ENCODE results near the gene MMP15. TPM values are rescaled to one million over a fixed set of nuclear protein-coding genes. Genes with fewer than 3 reads are reported as not detected.
"Not testable (repeated sequence)": the region's sequence is repeated elsewhere in the genome, so short reads cannot be mapped to it uniquely, and the experiment has no call there.

MMP15 gene
- total RNA-seq, 1 donor from 2014 or later: 15.4 TPM

DNA sequence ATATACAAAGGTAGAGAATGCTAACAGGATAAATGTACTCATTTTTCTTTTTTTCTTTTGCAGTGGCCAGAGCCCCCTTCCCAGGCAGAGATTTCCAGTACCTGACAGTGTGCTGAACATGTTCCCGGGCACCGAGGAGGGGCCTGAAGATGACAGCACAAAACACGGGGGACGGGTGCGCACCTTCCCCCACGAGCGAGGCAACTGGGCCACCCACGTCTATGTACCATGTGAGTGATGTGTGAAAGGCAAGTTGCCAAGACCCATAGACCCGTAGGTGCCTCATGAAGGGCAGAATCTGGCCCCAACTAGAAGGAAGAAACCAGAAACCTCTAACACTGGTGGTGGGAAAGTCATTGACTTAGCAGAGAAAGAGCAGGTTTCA lies 23.1 kb upstream of the MMP15 start:
- Histone ChIP-seq H2AFZ (ENCODE audit: low read depth, low read length) (no peak overlapping the region), H3K4me3 (ENCODE audit: insufficient read depth, low read depth, low read length) (no peak overlapping the region), H3K4me2 (ENCODE audit: low read length) (peak overlapping the region; percentile 99), H3K27me3 (ENCODE audit: insufficient read depth, low read length) (no peaks in the 10 kb centered on the region), H3K27ac (ENCODE audit: low read depth, low read length) (no peak overlapping the region), H3K36me3 (ENCODE audit: insufficient read depth, low read length) (peaks cover 4% of the 10 kb centered on the region), H3K9ac (ENCODE audit: low read length) (no peak overlapping the region), H3K4me1 (ENCODE audit: insufficient read depth, low read length) (peaks cover 29% of the 10 kb centered on the region), H3K79me2 (ENCODE audit: insufficient read depth, low read length) (peaks cover 28% of the 10 kb centered on the region), H4K20me1 (ENCODE audit: insufficient read depth, low read length) (peaks cover 41% of the 10 kb centered on the region), H3K9me3 (ENCODE audit: insufficient read depth, low read depth, low read length) (no peaks in the 10 kb centered on the region)
- peaks cover 24% of the 10 kb centered on the region for H3K4me1 Mint-ChIP-seq (ENCODE audit: low read depth, unreplicated experiment)
- H3K4me3 Mint-ChIP-seq (ENCODE audit: unreplicated experiment): peak overlapping the region; percentile 90
- H3K9me3 Mint-ChIP-seq (ENCODE audit: unreplicated experiment): no peaks in the 10 kb centered on the region
- H3K27ac Mint-ChIP-seq (ENCODE audit: unreplicated experiment): no peak overlapping the region
- TF ChIP-seq EZH2 (IDR thresholded peaks at IDR 0.05; ENCODE audit: insufficient read depth, low read length): no peak
- TF ChIP-seq, protein P1, sequence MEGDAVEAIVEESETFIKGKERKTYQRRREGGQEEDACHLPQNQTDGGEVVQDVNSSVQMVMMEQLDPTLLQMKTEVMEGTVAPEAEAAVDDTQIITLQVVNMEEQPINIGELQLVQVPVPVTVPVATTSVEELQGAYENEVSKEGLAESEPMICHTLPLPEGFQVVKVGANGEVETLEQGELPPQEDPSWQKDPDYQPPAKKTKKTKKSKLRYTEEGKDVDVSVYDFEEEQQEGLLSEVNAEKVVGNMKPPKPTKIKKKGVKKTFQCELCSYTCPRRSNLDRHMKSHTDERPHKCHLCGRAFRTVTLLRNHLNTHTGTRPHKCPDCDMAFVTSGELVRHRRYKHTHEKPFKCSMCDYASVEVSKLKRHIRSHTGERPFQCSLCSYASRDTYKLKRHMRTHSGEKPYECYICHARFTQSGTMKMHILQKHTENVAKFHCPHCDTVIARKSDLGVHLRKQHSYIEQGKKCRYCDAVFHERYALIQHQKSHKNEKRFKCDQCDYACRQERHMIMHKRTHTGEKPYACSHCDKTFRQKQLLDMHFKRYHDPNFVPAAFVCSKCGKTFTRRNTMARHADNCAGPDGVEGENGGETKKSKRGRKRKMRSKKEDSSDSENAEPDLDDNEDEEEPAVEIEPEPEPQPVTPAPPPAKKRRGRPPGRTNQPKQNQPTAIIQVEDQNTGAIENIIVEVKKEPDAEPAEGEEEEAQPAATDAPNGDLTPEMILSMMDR (IDR thresholded peaks at IDR 0.05; ENCODE audit: insufficient read depth, low read depth, low read length): no peak
- no peaks in the 10 kb centered on the region for H3K27me3 Mint-ChIP-seq (ENCODE audit: low read depth, unreplicated experiment)
- DNase-seq (ENCODE audit: low read depth) (no peak), FAIRE-seq (no peak)
- peaks cover 12% of the 10 kb centered on the region for H3K36me3 Mint-ChIP-seq (ENCODE audit: low read depth, unreplicated experiment)

DNA sequence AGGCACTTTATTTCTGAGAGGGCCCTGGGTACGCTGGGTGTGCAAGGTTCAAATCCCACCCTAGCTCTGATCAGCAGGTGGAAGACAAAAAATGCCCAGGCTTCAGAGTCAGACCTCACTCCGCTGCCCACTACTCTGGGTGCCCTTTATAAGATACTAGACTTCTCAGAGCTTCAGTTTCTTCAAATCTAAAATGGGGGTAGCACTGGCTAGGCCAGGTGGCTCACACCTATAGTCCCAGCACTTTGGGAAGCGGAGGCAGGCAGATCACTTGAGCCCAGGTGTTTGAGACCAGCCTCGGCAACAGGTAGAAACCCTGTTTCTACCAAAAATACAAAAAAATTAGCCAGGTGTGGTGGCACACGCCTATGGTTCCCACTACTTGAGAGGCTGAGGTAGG lies 22.6 kb upstream of the MMP15 start:
- Histone ChIP-seq H3K4me3 (ENCODE audit: insufficient read depth, low read depth, low read length) (no peak overlapping the region), H3K27ac (ENCODE audit: low read depth, low read length) (no peak overlapping the region), H2AFZ (ENCODE audit: low read depth, low read length) (no peak overlapping the region), H3K9me3 (ENCODE audit: insufficient read depth, low read depth, low read length) (no peaks in the 10 kb centered on the region), H4K20me1 (ENCODE audit: insufficient read depth, low read length) (peaks cover 41% of the 10 kb centered on the region), H3K27me3 (ENCODE audit: insufficient read depth, low read length) (no peaks in the 10 kb centered on the region), H3K79me2 (ENCODE audit: insufficient read depth, low read length) (peaks cover 26% of the 10 kb centered on the region), H3K36me3 (ENCODE audit: insufficient read depth, low read length) (peaks cover 4% of the 10 kb centered on the region), H3K9ac (ENCODE audit: low read length) (no peak overlapping the region), H3K4me2 (ENCODE audit: low read length) (no peak overlapping the region), H3K4me1 (ENCODE audit: insufficient read depth, low read length) (peaks cover 29% of the 10 kb centered on the region)
- Mint-ChIP-seq H3K27ac (ENCODE audit: unreplicated experiment) (no peak overlapping the region), H3K9me3 (ENCODE audit: unreplicated experiment) (no peaks in the 10 kb centered on the region), H3K36me3 (ENCODE audit: low read depth, unreplicated experiment) (peaks cover 9% of the 10 kb centered on the region), H3K27me3 (ENCODE audit: low read depth, unreplicated experiment) (no peaks in the 10 kb centered on the region), H3K4me3 (ENCODE audit: unreplicated experiment) (peak overlapping the region; percentile 90), H3K4me1 (ENCODE audit: low read depth, unreplicated experiment) (peaks cover 24% of the 10 kb centered on the region)
- TF ChIP-seq, protein P1 (IDR thresholded peaks at IDR 0.05; ENCODE audit: insufficient read depth, low read depth, low read length): no peak
- no peak for TF ChIP-seq EZH2 (IDR thresholded peaks at IDR 0.05; ENCODE audit: insufficient read depth, low read length)
- no peak for DNase-seq (ENCODE audit: low read depth)
- no peak for FAIRE-seq

DNA sequence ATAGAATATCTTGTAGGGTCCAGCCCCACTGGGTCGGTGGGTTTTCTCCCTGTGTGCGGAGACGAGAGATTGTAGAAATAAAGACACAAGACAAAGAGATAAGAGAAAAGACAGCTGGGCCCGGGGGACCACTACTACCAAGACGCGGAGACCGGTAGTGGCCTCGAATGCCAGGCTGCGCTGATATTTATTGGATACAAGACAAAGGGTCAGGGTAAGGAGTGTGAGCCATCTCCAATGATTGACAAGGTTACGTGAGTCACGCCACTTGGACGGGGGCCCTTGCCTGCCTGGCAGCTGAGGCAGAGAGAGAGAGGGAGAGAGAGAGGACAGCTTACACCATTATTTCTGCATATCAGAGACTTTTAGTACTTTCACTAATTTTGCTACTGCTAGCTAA lies 20.8 kb upstream of the MMP15 start:
- H3K36me3 Mint-ChIP-seq (ENCODE audit: low read depth, unreplicated experiment); H3K4me3 ChIP-seq (ENCODE audit: insufficient read depth, low read depth, low read length); H3K27me3 Mint-ChIP-seq (ENCODE audit: low read depth, unreplicated experiment); H3K27ac Mint-ChIP-seq (ENCODE audit: unreplicated experiment); H3K9me3 Mint-ChIP-seq (ENCODE audit: unreplicated experiment); H3K9ac ChIP-seq (ENCODE audit: low read length); FAIRE-seq; H3K36me3 ChIP-seq (ENCODE audit: insufficient read depth, low read length); DNase-seq (ENCODE audit: low read depth); H3K27me3 ChIP-seq (ENCODE audit: insufficient read depth, low read length); H3K27ac ChIP-seq (ENCODE audit: low read depth, low read length); H3K9me3 ChIP-seq (ENCODE audit: insufficient read depth, low read depth, low read length); H2AFZ ChIP-seq (ENCODE audit: low read depth, low read length): not testable (repeated sequence)
- H3K4me3 Mint-ChIP-seq (ENCODE audit: unreplicated experiment): peak overlapping the region; percentile 7
- Histone ChIP-seq H3K4me2 (ENCODE audit: low read length) (peak overlapping the region; percentile 40), H3K79me2 (ENCODE audit: insufficient read depth, low read length) (peaks cover 21% of the 10 kb centered on the region), H4K20me1 (ENCODE audit: insufficient read depth, low read length) (peaks cover 28% of the 10 kb centered on the region), H3K4me1 (ENCODE audit: insufficient read depth, low read length) (peaks cover 14% of the 10 kb centered on the region)
- H3K4me1 Mint-ChIP-seq (ENCODE audit: low read depth, unreplicated experiment): peaks cover 10% of the 10 kb centered on the region

Measured in astrocyte (in vitro differentiated cells and primary cell).